GM23338 (cell line): ENCODE data around the gene KRTAP25-1. TPM values are rescaled to one million over a fixed set of nuclear protein-coding genes. Genes with fewer than 3 reads are reported as not detected.

ENCODE experiments used
- ATAC-seq: fragments of 200-7000 bp; cut with Tn5 transposase; 3 replicates; pipeline ENCODE4 v1.9.1; 2020
- DNase-seq: peaks from one replicate; pipeline ENCODE4 v3.0.0-alpha.2; 2015; ENCODE audit warnings: low spot score
- H2AFZ ChIP-seq: fragments of 200-600 bp; sonication (generic); 2 replicates; pipeline ENCODE4 v1.8.0; 2016; ENCODE audit warnings: antibody characterized with exemption, mild to moderate bottlenecking, moderate library complexity
- H3F3A ChIP-seq: fragments of 200-600 bp; sonication (generic); replicated peaks from 2 replicates; pipeline ENCODE4 v1.8.0; 2017; ENCODE audit warnings: antibody characterized with exemption, mixed run types, low read depth
- H3K27ac ChIP-seq: fragments of 200-600 bp; sonication (generic); 2 replicates; pipeline ENCODE4 v1.6.1; 2016; ENCODE audit warnings: low read depth
- H3K27me3 ChIP-seq: fragments of 200-600 bp; sonication (generic); 2 replicates; pipeline ENCODE4 v1.8.0; 2016; ENCODE audit warnings: mild to moderate bottlenecking, mixed run types, moderate library complexity; ENCODE audit not compliant: insufficient read depth
- H3K36me3 ChIP-seq: fragments of 200-600 bp; sonication (generic); 2 replicates; pipeline ENCODE4 v1.8.0; 2016; ENCODE audit warnings: mild to moderate bottlenecking; ENCODE audit not compliant: insufficient read depth
- H3K4me1 ChIP-seq: fragments of 200-600 bp; sonication (generic); 2 replicates; pipeline ENCODE4 v1.8.0; 2016; ENCODE audit warnings: mild to moderate bottlenecking, moderate library complexity; ENCODE audit not compliant: insufficient read depth
- H3K4me2 ChIP-seq: fragments of 200-600 bp; sonication (generic); 2 replicates; pipeline ENCODE4 v1.7.1; 2017; ENCODE audit warnings: mixed run types
- H3K4me3 ChIP-seq: fragments of 200-600 bp; sonication (generic); 2 replicates; pipeline ENCODE4 v1.6.1; 2016; ENCODE audit warnings: mixed run types
- H3K79me2 ChIP-seq: fragments of 200-600 bp; sonication (generic); replicated peaks from 2 replicates; pipeline ENCODE4 v1.8.0; 2017; ENCODE audit warnings: mild to moderate bottlenecking; ENCODE audit not compliant: insufficient read depth
- H3K9me2 ChIP-seq: fragments of 200-600 bp; sonication (generic); 2 replicates; pipeline ENCODE4 v1.8.0; 2017; ENCODE audit not compliant: insufficient read depth
- H4K20me1 ChIP-seq: fragments of 200-600 bp; sonication (generic); replicated peaks from 2 replicates; pipeline ENCODE4 v1.8.0; 2017; ENCODE audit warnings: mild to moderate bottlenecking; ENCODE audit not compliant: insufficient read depth
- H3K27ac Mint-ChIP-seq: 2 replicates; pipeline ENCODE4 v1.8.0; 2020; ENCODE audit warnings: inconsistent platforms, mild to moderate bottlenecking, moderate library complexity, mixed read lengths
- H3K27me3 Mint-ChIP-seq: 3 replicates; pipeline ENCODE4 v1.8.0; 2022; ENCODE audit warnings: low read depth, mild to moderate bottlenecking, moderate library complexity, mixed read lengths, inconsistent platforms; ENCODE audit not compliant: insufficient read depth, poor library complexity
- H3K36me3 Mint-ChIP-seq: 3 replicates; pipeline ENCODE4 v1.8.0; 2021; ENCODE audit warnings: low read depth, mild to moderate bottlenecking, inconsistent platforms, moderate library complexity, mixed read lengths
- H3K4me1 Mint-ChIP-seq: 3 replicates; pipeline ENCODE4 v1.8.0; 2020; ENCODE audit warnings: mild to moderate bottlenecking, inconsistent platforms, mixed read lengths
- H3K4me3 Mint-ChIP-seq: 3 replicates; pipeline ENCODE4 v1.8.0; 2021; ENCODE audit warnings: moderate library complexity, mild to moderate bottlenecking, inconsistent platforms, mixed read lengths
- H3K9me3 Mint-ChIP-seq: 3 replicates; pipeline ENCODE4 v1.8.0; 2020; ENCODE audit warnings: moderate library complexity, mild to moderate bottlenecking, inconsistent platforms, mixed read lengths
- CREB1 ChIP-seq: fragments of 250-450 bp; sonication (Bioruptor Pico); IDR thresholded peaks from 2 replicates; pipeline ENCODE4 v1.5.0; 2020; ENCODE audit warnings: low read depth, mild to moderate bottlenecking, moderate library complexity
- EZH2phosphoT487 ChIP-seq: fragments of 200-600 bp; sonication (generic); IDR thresholded peaks from one replicate; pipeline ENCODE4 v1.8.1; 2018; ENCODE audit warnings: antibody characterized with exemption; ENCODE audit not compliant: unreplicated experiment
- JUNB ChIP-seq: IDR thresholded peaks from one replicate; pipeline ENCODE4 v1.6.1; 2016; ENCODE audit warnings: antibody characterized with exemption; ENCODE audit not compliant: unreplicated experiment
- POLR2AphosphoS5 ChIP-seq: IDR thresholded peaks from 2 replicates; pipeline ENCODE4 v1.6.1; 2016; ENCODE audit warnings: antibody characterized with exemption, low read depth
- REST ChIP-seq: IDR thresholded peaks from one replicate; pipeline ENCODE4 v1.6.1; 2018; ENCODE audit warnings: antibody characterized with exemption; ENCODE audit not compliant: unreplicated experiment
- STAT1 ChIP-seq: IDR thresholded peaks from one replicate; pipeline ENCODE4 v1.6.1; 2016; ENCODE audit warnings: antibody characterized with exemption; ENCODE audit not compliant: unreplicated experiment
- ZNF331 ChIP-seq: fragments of 250-450 bp; sonication (Bioruptor Pico); IDR thresholded peaks from 2 replicates; pipeline ENCODE4 v1.5.0; 2020; ENCODE audit warnings: low read depth, mild to moderate bottlenecking, moderate library complexity
- polyA plus RNA-seq: library from polyadenylated mRNA; unstranded; fragments of >200 nt; fragmentation: Nextera tagmentation; extraction: Ambion mirVana; gene quantifications from 2 replicates; pipeline ENCODE4 v1.2.1, GENCODE V29; 2016
- total RNA-seq: library from RNA; depleted of rRNA; stranded (reverse); fragments of >200 nt; shearing (Covaris generic); gene quantifications from 2 replicates; pipeline ENCODE4 v1.2.3, GENCODE V29; 2014
- TF ChIP-seq, protein P1 (sequence below), 2 experiments: fragments of 200-600 bp in 1 of 2; sonication (generic) in 1 of 2; conservative IDR thresholded peaks; 2 replicates each; pipeline versions ENCODE4 v1.5.1 to v1.6.1; 2016 to 2017; ENCODE audit warnings: antibody characterized with exemption in 2 of 2, low read depth in 2 of 2, mild to moderate bottlenecking in 2 of 2, moderate library complexity in 1 of 2
- TF ChIP-seq, protein P2 (sequence below): IDR thresholded peaks from 2 replicates; pipeline ENCODE4 v1.6.1; 2016; ENCODE audit warnings: antibody characterized with exemption

Gene KRTAP25-1
- total and polyA plus RNA-seq, 2 experiments from 2014 or later = not detected

DNA sequence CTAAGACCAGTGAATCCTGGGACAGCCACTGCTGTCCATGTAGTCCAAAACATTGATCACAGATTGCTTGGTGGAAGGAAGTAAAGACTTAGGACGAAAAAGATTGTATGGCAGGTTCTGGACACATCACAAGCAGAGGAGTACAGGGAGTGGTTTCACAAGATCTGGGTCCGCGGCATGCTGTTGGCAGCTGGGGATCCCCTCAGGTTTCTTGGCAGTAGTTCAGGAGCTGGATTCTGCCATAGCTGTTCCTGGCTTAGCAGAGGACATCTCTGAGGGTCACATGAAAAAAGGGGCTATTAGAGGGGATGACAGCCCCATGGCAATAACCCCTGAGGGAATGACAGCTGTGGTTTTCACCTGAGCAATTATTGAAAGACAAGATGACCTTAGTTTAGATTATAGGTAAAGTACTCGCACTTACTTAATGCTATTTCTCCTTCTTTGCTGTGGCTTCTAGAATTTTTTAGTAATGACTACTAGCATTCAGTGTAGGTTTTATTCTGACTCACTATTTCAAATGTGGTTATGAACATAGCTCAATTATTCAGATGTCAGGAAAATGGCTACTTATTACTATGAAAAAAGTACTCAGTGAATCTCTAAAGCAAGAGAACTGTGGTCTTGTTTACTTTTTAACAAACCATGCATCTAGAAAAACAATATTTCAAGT, 40.0 kb upstream of the KRTAP25-1 start:
- peaks cover 13% of the 10 kb centered on the region; the same call in 1 of the 3 replicates for H3K9me3 Mint-ChIP-seq
- H3K9me2 ChIP-seq = no peaks in the 10 kb centered on the region; the same call in 1 of the 2 replicates
- no peaks in the 10 kb centered on the region for H3F3A ChIP-seq
- ATAC-seq (no peak), DNase-seq (no peak)
- H3K27me3 Mint-ChIP-seq = no peaks in the 10 kb centered on the region
- no peak overlapping the region for H2AFZ ChIP-seq
- H3K27me3 ChIP-seq = no peaks in the 10 kb centered on the region
- no peak overlapping the region for H3K4me3 Mint-ChIP-seq
- no peak overlapping the region for H3K4me2 ChIP-seq
- no peaks in the 10 kb centered on the region for H3K79me2 ChIP-seq
- TF ChIP-seq REST = no peak
- TF ChIP-seq JUNB = no peak
- TF ChIP-seq STAT1 = no peak
- H3K4me3 ChIP-seq = no peak overlapping the region
- H4K20me1 ChIP-seq = no peaks in the 10 kb centered on the region
- H3K4me1 ChIP-seq = no peaks in the 10 kb centered on the region
- no peaks in the 10 kb centered on the region for H3K36me3 ChIP-seq
- H3K27ac Mint-ChIP-seq = no peak overlapping the region
- no peak overlapping the region for H3K27ac ChIP-seq
- H3K36me3 Mint-ChIP-seq = no peaks in the 10 kb centered on the region
- H3K4me1 Mint-ChIP-seq = peaks cover 6% of the 10 kb centered on the region; the same call in 2 of the 3 replicates

- Mint-ChIP-seq H3K4me1 (peaks cover 6% of the 10 kb centered on the region; the same call in 2 of the 3 replicates), H3K27ac (no peak overlapping the region), H3K9me3 (peaks cover 13% of the 10 kb centered on the region; the same call in 1 of the 3 replicates), H3K27me3 (no peaks in the 10 kb centered on the region), H3K4me3 (no peak overlapping the region), H3K36me3 (no peaks in the 10 kb centered on the region)
- no peak for ATAC-seq
- H3F3A ChIP-seq = no peaks in the 10 kb centered on the region
- no peak for DNase-seq
- no peaks in the 10 kb centered on the region for H3K4me1 ChIP-seq
- no peak overlapping the region for H2AFZ ChIP-seq
- no peak overlapping the region for H3K4me3 ChIP-seq
- no peaks in the 10 kb centered on the region; the same call in 1 of the 2 replicates for H3K9me2 ChIP-seq
- no peak overlapping the region for H3K27ac ChIP-seq
- no peaks in the 10 kb centered on the region for H3K36me3 ChIP-seq
- H3K4me2 ChIP-seq = no peak overlapping the region
- no peaks in the 10 kb centered on the region for H3K79me2 ChIP-seq
- H4K20me1 ChIP-seq = no peaks in the 10 kb centered on the region
- H3K27me3 ChIP-seq = no peaks in the 10 kb centered on the region
- TF ChIP-seq CREB1 (CRISPR knock-in tag) = no peak
- TF ChIP-seq, protein P1, sequence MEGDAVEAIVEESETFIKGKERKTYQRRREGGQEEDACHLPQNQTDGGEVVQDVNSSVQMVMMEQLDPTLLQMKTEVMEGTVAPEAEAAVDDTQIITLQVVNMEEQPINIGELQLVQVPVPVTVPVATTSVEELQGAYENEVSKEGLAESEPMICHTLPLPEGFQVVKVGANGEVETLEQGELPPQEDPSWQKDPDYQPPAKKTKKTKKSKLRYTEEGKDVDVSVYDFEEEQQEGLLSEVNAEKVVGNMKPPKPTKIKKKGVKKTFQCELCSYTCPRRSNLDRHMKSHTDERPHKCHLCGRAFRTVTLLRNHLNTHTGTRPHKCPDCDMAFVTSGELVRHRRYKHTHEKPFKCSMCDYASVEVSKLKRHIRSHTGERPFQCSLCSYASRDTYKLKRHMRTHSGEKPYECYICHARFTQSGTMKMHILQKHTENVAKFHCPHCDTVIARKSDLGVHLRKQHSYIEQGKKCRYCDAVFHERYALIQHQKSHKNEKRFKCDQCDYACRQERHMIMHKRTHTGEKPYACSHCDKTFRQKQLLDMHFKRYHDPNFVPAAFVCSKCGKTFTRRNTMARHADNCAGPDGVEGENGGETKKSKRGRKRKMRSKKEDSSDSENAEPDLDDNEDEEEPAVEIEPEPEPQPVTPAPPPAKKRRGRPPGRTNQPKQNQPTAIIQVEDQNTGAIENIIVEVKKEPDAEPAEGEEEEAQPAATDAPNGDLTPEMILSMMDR (conservative IDR thresholded peaks at IDR 0.05; ENCODE audit: low read depth in 2 of 2) = no peak
- no peak for TF ChIP-seq ZNF331 (CRISPR knock-in tag)
- TF ChIP-seq EZH2phosphoT487 = no peak
- no peak for TF ChIP-seq REST
- no peak for TF ChIP-seq POLR2AphosphoS5
- TF ChIP-seq, protein P2, sequence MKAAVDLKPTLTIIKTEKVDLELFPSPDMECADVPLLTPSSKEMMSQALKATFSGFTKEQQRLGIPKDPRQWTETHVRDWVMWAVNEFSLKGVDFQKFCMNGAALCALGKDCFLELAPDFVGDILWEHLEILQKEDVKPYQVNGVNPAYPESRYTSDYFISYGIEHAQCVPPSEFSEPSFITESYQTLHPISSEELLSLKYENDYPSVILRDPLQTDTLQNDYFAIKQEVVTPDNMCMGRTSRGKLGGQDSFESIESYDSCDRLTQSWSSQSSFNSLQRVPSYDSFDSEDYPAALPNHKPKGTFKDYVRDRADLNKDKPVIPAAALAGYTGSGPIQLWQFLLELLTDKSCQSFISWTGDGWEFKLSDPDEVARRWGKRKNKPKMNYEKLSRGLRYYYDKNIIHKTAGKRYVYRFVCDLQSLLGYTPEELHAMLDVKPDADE = no peak
These were observed 37.1 kb upstream of the KRTAP25-1 start for GRCh38 chr21:30326390-30326789.
